ENCODE data around the gene ATXN2L.

DNA sequence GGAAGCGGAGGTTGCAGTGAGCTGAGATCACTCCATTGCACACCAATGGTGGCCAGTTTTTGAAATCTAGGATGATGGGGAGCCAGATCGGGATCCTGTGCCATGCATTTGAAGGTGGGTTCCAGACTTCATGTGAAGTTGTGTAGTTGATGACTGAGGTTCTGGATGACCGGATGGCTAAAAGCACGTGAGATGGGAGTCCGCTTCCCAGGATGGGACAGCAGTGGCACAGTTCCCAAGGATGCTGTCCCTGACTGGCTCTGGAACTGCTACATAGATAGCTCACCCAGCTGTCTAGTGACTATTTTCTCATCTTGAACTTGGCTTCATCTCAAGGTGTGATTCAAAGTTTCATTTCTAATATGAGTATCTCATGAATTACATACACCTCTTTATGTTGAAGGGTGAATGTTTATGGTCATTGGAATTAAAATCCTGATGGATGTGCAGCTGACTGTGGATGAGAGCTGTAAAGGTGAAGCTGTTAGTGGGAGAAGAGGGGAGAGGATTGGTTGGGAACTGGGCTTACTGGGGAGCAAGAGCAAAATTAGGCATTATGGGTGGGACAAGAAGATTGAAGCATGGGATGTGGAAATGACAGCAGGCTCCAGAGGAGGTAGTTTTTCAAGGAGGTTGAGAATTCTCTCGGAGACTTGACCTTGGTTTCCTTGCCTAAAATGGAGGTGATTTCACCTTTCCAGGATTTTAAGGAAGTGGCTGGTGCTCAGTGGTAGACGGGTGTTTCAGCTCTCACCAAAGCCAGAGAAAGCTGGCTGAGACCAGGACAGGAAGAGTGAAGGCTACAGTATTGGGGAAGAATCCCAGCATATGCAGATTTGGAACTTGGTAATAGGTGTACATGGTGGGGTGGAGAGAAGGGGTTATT is 15.1 kb downstream of the ATXN2L start:
- TF ChIP-seq EZH2phosphoT487 (IDR thresholded peaks at IDR 0.05; ENCODE audit: unreplicated experiment) (no peak), POLR2AphosphoS5 (IDR thresholded peaks at IDR 0.05; ENCODE audit: low read depth) (no peak; the same call in 1 of the 2 replicates), CTCF (conservative IDR thresholded peaks at IDR 0.05; ENCODE audit: low read depth in 2 of 2) (no peak), NANOG (IDR thresholded peaks at IDR 0.05; ENCODE audit: borderline replicate concordance) (no peak), CREB1 (CRISPR knock-in tag; IDR thresholded peaks at IDR 0.05; ENCODE audit: low read depth) (no peak), EZH2 (IDR thresholded peaks at IDR 0.05; ENCODE audit: low read depth, unreplicated experiment) (no peak), ZNF331 (CRISPR knock-in tag; IDR thresholded peaks at IDR 0.05; ENCODE audit: low read depth) (no peak), STAT1 (IDR thresholded peaks at IDR 0.05; ENCODE audit: unreplicated experiment) (no peak), JUNB (IDR thresholded peaks at IDR 0.05; ENCODE audit: unreplicated experiment) (no peak)
- TF ChIP-seq, protein P1, sequence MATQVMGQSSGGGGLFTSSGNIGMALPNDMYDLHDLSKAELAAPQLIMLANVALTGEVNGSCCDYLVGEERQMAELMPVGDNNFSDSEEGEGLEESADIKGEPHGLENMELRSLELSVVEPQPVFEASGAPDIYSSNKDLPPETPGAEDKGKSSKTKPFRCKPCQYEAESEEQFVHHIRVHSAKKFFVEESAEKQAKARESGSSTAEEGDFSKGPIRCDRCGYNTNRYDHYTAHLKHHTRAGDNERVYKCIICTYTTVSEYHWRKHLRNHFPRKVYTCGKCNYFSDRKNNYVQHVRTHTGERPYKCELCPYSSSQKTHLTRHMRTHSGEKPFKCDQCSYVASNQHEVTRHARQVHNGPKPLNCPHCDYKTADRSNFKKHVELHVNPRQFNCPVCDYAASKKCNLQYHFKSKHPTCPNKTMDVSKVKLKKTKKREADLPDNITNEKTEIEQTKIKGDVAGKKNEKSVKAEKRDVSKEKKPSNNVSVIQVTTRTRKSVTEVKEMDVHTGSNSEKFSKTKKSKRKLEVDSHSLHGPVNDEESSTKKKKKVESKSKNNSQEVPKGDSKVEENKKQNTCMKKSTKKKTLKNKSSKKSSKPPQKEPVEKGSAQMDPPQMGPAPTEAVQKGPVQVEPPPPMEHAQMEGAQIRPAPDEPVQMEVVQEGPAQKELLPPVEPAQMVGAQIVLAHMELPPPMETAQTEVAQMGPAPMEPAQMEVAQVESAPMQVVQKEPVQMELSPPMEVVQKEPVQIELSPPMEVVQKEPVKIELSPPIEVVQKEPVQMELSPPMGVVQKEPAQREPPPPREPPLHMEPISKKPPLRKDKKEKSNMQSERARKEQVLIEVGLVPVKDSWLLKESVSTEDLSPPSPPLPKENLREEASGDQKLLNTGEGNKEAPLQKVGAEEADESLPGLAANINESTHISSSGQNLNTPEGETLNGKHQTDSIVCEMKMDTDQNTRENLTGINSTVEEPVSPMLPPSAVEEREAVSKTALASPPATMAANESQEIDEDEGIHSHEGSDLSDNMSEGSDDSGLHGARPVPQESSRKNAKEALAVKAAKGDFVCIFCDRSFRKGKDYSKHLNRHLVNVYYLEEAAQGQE (IDR thresholded peaks at IDR 0.05; ENCODE audit: unreplicated experiment), result no peak
- TF ChIP-seq, protein P2, sequence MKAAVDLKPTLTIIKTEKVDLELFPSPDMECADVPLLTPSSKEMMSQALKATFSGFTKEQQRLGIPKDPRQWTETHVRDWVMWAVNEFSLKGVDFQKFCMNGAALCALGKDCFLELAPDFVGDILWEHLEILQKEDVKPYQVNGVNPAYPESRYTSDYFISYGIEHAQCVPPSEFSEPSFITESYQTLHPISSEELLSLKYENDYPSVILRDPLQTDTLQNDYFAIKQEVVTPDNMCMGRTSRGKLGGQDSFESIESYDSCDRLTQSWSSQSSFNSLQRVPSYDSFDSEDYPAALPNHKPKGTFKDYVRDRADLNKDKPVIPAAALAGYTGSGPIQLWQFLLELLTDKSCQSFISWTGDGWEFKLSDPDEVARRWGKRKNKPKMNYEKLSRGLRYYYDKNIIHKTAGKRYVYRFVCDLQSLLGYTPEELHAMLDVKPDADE (IDR thresholded peaks at IDR 0.05), result no peak

Data from GM23338 (cell line).